GM12872 (cell line): ENCODE measurements around the gene MTMR3.

Source experiments
- TF ChIP-seq, protein P1 (sequence below): IDR thresholded peaks from 3 replicates; pipeline ENCODE4 v1.5.1; 2011; ENCODE audit warnings: low read depth, mild to moderate bottlenecking, low read length, moderate library complexity; ENCODE audit not compliant: insufficient read depth

Gene MTMR3

DNA sequence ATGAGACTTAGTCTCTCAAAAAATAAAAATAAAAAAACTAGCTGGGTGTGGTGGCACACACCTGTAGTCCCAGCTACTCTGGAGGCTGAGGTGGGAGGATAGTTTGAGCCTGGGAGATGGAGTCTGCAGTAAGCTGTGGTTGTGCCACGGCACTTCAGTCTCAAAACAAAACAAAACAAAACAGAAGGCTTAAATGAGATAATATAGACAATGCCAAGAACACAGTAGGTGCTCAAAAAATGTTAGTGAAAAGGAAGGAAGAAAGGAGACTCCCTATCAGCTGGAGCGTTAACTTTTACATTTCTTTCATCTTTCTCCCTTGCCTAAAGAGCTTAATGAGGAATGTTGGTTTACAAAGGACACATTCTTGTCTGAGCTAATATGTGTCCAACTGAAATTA lies 40.8 kb upstream of the MTMR3 start:
- TF ChIP-seq, protein P1, sequence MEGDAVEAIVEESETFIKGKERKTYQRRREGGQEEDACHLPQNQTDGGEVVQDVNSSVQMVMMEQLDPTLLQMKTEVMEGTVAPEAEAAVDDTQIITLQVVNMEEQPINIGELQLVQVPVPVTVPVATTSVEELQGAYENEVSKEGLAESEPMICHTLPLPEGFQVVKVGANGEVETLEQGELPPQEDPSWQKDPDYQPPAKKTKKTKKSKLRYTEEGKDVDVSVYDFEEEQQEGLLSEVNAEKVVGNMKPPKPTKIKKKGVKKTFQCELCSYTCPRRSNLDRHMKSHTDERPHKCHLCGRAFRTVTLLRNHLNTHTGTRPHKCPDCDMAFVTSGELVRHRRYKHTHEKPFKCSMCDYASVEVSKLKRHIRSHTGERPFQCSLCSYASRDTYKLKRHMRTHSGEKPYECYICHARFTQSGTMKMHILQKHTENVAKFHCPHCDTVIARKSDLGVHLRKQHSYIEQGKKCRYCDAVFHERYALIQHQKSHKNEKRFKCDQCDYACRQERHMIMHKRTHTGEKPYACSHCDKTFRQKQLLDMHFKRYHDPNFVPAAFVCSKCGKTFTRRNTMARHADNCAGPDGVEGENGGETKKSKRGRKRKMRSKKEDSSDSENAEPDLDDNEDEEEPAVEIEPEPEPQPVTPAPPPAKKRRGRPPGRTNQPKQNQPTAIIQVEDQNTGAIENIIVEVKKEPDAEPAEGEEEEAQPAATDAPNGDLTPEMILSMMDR: no peak

DNA sequence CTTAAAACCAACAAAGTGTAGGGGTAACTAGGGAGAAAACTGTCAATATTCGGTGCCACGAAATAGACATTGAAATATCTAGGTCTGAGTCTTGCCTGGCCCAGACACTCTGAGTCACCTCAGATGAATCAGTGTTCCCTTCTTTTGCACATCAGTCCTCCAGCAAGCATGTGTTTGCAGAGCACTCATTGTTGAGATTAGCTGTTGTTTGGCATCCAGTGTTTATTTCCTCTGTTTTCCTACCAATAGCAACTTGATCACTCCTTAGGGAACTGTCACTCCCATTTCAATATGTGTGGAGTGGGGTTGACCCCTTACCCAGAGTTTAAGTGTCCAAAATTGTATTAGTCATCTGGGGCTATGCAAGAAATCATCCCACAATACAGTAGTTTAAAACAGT lies 40.2 kb upstream of the MTMR3 start:
- TF ChIP-seq, protein P1: no peak

DNA sequence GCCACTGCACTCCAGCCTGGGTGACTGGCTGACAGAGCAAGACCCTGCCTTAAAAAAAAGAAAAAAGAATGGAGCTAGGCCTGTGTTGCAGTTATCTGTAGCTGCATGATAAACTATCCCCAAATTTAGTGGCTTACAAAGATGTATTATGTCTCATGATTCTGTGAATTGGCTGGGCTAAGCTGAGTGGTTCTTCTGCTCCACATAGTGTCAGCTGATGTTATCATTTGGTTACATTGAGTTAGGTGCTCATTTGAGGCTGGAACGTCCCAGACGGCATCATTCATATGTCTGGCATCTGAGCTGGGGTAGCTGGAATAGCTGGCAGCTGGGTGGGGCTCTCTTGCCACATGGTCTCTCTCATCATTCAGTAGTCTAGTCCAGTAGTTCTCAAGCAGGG lies 36.7 kb upstream of the MTMR3 start:
- TF ChIP-seq, protein P1: no peak

DNA sequence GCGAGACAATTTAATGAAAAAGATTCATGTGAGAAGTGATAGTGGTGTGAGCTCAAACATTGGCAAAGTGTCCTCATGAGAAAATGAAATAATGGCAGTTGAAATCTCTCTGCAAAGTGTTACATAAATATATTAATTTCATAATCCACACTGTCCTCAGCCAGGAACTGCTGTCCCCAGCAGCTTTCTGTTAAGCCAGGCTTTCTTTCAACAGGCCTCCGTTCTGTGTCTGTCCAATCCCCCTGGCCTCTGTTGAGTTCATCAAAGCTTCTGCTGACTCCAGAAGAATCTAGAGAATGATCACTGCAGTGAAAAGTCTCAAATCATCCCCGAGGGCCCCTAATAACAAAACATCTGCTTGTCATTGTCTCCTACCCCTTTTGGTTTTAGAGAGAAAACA lies 34.9 kb upstream of the MTMR3 start:
- TF ChIP-seq, protein P1: no peak

DNA sequence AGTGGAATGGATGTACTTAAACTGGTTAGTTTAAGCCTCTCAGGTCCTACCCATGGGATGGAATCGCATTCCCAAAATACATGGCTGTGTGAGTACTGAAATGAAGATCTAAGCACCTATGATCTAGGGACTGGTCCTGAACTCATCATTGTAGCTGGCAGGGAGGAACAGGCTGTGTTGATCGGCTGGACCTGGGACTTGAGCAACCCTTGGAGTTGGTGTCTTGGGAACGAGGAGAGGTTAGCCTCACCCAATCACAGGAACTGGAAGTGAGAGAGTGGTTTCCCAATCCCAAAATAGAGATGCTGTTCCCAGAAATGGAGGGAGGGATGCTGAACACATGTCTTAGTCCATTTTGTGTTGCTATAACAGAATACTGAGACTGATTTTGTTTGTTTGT lies 28.5 kb upstream of the MTMR3 start:
- TF ChIP-seq, protein P1: no peak

DNA sequence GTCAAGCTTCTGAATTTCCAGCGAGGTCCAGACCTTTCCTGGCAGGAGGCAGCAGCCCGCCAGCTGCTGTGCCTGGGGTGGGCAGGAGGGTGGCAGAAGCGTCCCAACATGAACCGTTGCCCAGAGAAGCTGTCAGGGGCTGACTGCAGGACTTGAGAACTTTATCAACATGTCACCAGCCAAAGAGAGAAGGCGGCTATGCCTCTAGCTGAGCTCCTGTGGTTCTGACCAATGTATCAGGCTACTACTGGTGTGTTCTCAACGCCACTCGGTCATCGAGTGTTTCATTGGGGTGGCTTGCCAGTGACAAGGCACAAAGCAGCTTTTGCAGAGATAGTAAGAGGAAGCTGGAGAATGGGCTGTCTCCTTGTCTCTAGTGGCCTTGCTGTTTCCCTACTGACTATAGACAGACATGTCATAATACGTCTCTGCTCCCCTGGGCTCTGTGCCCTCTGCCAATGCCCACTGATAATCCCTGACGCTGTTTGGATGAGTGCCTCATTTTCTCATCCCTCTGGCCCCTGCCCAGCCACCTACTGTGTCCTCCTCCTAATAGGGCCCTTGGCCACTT lies 27.3 kb upstream of the MTMR3 start:
- TF ChIP-seq, protein P1: no peak

- TF ChIP-seq, protein P1: no peak
These were observed 26.5 kb upstream of the MTMR3 start for GRCh38 chr22:29856496-29856895.
